ENCODE results near the gene C12orf43.

C12orf43 gene

DNA sequence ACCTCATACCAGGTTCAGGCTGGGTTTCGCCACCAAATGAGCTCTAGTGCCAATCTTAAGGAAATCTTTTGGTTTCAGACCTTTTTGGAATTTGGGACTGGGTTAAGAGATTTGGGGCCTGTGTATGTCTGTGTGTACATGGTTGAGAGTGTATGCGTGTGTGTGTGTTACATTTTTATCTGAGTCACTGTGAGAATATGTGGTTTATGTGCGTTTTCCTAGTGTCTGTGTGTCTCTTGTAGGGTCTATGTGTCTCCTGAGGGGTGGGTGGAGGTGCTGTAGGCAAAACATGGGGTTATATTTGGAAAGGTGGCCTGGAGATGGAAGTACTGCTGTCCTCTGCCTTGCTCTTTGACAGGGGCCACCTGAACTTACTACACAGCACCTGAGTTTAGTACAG is 17.9 kb downstream of the C12orf43 start:
- DNase-seq: no peak

DNA sequence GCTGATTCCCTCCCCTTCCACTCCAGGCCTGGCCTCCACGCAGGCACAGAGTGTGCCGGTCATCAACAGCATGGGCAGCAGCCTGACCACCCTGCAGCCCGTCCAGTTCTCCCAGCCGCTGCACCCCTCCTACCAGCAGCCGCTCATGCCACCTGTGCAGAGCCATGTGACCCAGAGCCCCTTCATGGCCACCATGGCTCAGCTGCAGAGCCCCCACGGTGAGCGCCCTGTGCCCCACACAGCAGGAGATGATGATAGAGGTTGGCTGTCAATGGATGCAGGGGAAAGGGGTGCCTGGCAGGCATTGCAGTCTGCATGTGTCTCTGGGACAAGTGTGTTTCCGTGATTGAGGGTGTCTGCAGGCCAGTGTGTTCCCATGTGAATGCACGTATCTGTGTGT is 18.8 kb downstream of the C12orf43 start:
- no peak for DNase-seq

DNA sequence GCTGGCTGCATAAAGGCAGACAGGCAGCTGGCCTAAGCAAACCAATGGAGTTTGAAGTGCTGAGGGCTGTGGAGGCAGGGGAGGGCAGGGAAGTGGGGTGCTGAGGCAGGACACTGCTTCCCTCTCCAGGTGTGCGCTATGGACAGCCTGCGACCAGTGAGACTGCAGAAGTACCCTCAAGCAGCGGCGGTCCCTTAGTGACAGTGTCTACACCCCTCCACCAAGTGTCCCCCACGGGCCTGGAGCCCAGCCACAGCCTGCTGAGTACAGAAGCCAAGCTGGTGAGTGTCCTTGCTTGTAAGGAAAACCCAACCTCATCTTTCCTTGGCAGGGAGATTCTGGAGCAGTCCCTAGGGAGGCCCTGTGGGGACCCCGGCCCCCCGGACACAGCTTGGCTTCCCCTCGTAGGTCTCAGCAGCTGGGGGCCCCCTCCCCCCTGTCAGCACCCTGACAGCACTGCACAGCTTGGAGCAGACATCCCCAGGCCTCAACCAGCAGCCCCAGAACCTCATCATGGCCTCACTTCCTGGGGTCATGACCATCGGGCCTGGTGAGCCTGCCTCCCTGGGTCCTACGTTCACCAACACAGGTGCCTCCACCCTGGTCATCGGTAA is 20.0 kb downstream of the C12orf43 start:
- DNase-seq: no peak

DNA sequence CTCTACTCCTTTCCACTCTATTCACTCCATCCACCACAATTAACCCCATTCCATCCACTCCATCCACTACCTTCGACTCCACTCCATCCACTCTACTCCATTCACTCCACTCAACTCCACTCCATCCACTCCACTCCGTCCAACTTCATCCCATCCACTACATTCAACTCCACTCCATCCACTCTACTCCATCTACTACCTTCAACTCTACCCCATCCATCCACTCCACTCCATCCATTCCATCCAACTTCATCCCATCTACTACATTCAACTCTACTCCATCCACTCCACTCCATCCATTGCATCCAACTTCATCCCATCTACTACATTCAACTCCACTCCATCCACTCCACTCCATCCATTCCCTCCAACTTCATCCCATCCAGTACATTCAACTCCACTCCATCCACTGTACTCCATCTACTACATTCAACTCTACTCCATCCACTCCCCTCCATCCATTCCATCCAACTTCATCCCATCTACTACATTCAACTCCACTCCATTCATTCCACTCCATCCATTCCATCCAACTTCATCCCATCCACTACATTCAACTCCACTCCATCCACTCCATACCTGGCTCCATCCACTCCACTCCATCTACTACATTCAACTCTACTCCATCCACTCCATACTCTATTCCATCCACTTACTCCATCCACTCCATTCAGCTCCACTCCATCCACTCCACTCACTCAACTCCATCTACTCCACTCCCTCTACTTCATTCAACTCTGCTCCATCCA is 21.5 kb downstream of the C12orf43 start:
- DNase-seq: no peak

DNA sequence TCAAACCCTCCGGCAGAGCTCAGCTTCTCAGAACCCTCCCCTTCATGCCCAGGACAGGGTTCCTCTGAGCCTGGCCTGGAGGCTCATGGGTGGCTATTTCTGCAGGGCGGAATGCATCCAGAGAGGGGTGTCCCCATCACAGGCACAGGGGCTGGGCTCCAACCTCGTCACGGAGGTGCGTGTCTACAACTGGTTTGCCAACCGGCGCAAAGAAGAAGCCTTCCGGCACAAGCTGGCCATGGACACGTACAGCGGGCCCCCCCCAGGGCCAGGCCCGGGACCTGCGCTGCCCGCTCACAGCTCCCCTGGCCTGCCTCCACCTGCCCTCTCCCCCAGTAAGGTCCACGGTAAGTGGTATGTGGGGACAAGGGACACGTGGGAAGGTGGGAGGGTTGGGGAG is 22.2 kb downstream of the C12orf43 start:
- DNase-seq: no peak

DNA sequence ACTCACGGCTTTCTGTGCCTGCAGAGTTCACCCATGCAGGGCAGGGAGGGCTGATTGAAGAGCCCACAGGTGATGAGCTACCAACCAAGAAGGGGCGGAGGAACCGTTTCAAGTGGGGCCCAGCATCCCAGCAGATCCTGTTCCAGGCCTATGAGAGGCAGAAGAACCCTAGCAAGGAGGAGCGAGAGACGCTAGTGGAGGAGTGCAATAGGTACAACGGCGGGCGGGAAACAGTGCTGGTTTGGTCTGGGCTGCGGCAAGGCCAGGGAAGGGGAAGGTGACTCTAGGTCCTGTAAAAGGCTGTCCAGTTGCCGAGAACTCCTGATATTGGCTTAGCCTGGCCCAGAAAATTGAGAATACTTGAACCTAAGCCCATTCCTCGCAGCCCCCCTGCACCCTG is 22.8 kb downstream of the C12orf43 start:
- no peak for DNase-seq

DNA sequence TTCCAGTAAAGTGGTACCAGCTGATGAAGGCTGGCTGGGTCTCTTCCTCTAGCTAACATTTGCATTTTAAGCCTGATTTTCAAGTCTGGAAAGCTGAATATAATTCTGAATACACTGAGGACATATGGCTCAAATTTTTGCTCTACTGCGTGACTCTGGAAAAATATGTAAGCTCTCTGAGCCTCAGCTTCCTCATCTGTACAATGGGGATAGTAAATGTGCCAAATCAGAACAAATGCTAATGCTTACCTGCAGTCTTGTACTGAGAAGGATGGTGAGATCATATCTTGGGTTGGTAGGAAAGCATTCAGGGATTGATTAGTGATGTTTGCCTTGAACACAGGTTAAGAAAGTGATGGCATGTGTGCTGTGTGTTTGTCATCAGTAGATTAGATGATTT is 23.3 kb downstream of the C12orf43 start:
- DNase-seq: no peak

DNA sequence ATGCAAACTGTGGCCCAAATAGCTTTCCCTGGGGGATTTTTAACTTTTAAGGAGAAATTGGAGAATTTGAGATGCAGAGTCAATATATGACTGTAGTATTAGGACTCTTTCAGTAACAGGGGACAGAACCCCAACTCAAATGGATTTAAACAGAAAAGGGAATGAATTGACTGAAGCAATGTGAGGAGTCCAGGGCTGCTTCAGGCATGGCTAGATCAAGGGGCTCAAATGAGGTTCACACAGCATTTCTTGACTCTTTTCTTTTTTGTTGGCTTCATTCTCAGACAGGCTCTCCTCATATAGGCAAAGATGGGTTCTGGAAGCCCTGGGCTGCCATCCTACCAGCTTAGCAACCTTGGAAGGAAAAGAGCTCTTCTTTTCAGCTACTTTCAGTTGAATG is 24.3 kb downstream of the C12orf43 start:
- no peak for DNase-seq

DNA sequence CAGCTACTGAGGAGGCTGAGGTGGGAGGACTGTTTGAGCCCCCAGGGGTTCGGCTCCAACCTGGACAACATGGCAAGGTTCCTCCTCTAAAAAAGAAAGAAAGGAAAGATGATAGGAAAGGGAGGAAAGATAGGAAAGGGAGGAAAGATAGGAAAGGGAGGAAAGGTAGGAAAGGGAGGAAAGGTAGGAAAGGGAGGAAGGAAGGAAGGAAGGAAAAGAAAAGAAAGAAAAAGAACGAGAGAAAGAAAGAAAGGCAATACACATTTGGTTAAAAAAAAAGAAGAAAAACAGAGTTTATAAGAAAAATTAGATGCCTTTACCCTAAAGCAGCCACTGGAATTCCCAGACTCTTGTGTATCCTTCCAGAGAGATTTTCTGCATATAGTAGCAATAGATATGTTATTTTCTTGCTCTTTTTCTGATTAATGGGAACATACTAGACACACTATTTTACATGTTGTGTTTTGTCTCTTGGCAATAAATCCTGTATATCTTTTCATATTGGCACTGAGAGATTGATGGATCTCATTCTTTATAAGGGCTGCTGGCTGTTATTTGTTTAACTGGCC is 25.7 kb downstream of the C12orf43 start:
- DNase-seq: no peak

DNA sequence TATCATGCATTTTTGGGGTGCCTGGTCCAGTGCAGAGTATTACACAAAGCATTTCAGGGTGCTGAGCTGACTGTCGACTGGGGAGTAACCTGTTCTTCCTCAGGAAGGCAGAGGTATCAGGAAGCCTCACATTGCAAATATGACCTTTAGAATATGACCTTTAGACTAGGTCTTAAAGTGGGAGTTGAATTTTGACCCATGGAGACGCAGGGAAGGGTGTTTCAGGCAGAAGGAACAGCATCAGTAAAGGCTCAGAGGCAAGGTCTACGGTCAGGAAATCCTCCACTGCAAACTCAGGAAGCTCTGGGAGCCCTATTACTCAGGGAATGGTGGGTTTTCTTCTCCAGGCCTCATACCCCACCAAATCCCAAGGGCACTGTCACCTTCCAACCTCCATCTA is 26.6 kb downstream of the C12orf43 start:
- DNase-seq: no peak

DNA sequence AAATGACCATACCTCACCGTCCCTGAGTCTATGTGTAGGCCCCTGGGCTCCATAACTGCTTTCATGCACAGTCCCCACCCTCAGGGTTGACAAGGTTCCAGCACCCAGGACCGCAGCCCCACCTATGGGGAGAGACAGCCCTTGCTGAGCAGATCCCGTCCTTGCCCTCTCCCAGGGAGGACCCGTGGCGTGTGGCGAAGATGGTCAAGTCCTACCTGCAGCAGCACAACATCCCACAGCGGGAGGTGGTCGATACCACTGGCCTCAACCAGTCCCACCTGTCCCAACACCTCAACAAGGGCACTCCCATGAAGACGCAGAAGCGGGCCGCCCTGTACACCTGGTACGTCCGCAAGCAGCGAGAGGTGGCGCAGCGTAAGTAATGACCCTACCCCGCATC is 27.6 kb downstream of the C12orf43 start:
- DNase-seq: no peak

DNA sequence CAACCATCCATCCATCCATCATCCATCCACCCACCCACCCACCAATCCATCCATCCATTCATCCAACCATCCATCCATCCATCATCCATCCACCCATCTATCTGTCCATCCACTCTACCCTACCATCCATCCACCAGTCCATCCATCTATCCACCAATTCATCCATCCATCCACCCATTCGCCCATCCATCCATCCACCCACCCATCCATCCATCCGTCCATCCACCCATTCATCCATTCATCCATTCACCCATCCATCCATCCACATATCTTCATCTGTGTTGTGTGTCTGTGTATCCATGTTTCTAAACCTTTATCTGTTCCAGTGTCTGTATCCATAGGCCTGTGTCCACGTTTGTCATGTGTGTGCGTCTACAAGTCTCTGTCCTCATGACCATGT is 28.1 kb downstream of the C12orf43 start:
- no peak for DNase-seq

DNA sequence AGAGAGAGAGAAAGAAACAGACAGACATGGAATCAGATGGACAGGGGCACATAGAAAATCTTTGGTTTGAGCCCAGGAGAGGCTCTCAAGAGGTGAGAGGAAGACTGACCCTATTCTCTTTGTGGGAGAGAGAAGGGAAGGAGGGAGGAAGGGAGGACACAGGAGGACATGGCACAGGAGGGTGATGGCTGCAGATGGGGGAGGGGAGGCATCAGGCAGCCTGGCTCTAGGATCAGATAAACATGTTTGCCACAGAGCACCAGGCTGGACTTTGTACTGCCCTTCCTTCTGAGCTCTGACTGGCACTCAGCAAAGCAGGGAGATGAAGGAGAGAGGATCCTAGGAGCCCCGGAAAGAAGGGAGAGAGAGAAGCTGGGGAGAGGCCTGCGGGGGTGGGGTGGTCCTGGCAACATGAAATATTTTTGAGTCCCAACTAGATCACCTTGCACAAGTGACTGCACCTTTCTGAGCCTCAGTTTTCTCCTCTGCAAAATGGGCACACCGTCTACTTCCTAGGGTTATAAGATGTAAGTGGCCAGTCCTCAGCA is 31.9 kb downstream of the C12orf43 start:
- no peak for DNase-seq

DNA sequence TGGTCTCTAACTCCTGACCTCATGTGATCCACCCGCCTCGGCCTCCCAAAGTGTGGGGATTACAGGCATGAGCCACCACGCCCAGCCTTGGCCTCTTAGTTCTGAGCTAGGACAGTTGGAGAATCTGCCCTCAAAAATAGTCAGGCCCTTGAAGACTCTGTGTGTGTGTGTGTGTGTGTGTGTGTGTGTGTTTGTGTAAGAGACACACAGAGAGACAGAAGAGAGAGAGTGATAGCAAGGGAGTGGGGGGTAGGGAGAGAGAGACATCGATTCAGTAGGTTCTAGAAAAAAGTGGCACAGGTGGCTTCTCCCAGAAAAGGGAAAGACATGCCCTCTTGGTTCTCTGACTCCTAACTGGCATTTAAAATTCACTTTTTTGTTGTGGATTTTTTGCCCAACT is 32.5 kb downstream of the C12orf43 start:
- DNase-seq: no peak

DNA sequence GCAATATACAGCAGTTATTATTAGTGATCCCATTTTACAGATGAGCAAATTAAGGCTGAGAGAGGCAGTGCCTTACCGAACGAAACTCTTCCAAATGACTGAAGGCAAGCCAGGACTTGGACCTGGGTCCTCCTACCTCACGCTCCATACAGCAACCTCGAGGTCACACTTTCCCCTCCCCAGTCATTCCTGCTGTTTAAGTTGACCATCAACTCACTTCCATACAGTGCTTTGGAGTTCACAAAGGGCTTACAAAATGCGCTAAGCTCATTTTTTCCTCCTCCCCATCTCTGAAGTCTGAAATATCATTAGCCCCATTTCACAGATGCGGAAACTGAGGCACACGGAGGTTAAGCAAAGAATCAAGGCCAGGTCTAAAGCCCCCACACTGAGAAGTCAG is 33.6 kb downstream of the C12orf43 start:
- no peak for DNase-seq

DNA sequence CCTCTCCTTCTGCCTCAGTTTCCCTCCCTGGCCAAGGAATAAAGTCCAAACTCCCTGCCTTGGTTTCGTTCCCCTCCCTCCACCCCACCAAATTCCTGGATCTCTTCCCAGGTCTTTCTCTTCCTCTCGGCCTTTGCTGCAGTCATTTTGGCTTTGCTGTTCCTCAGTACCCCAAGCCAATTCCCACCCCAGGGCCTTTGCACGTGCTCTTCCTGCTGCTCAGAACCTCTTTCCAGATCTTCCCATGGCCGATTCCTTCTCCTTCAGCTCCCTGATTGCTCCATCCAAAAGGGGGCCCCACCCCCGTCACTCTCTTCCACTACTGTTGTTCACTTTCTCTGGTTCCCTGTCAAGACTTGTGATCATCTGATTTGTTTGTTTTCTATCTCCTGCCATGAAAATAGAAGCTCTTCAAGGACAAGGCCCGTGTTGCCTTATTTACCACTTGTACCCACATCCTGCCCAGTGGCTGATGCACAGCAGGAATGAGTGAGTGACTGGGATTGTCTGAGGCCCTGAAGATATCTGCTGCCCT is 34.8 kb downstream of the C12orf43 start:
- DNase-seq: no peak

DNA sequence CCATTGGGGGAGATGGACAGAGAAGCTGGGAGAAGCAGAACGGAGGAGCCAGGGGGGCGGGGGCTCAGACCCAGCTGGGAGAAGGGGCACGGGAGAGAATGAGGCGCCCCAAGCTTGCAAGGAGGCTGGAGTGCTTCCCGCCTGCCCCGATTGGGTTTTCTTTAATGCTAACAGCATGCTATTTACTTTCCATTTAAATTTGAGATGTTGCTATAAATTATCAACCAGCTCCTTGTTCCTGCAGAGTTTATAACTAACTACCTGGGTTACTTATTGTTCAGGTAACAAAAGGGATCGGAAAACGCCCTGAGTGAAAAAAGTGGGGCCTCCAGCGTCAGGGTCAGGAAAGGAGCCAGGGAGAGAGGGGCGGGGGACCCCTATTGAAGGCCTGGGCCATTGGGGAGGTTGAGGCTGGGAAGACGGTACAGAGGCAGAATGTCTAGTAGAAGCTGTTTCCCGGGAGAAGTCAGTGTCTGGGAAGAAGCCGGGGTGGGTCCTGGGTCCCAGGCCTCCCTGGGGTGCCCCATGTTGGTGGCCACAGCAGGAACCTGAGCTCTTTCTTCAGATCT is 35.4 kb downstream of the C12orf43 start:
- DNase-seq: no peak

DNA sequence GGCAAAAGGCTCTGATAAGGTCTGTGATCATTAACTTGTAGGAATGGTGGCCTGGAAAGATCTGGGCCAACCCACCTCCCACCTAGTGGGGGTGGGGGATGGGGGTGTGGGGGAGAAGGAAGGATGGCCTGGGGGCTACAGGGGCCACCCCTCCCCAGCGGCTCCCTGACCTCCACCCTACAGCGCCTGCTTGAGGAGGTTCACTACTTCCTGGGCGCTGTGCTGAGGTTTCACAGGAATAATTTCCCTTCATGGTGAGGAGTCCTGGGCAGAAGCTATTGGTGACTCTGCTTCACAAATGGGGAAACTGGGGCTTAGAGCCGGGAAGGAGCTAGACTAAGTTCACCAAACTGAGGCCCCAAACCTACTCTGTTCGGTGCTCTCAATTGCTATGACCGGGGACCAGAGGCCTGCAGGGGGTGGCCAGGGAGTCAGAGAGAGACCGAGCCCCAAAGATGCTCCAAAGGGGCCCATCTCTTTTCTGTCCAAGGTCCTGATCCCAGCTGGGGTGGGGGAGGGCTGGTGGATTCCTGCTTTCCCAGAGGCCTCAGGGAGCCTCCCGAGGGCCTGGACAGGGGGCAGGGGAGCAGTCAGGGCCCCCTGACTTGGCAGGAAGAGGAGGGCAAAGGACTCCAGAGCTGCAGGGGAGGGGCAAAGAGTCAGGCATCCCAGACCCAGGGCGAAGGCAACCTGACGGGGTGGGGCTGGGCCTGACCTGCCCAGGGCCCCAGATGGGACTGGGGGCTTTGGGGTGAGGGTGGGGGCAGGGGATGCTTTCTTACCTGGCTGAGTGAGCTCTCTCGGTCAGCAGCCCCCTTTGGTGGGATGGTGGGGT is 36.2 kb downstream of the C12orf43 start:
- no peak for DNase-seq

DNA sequence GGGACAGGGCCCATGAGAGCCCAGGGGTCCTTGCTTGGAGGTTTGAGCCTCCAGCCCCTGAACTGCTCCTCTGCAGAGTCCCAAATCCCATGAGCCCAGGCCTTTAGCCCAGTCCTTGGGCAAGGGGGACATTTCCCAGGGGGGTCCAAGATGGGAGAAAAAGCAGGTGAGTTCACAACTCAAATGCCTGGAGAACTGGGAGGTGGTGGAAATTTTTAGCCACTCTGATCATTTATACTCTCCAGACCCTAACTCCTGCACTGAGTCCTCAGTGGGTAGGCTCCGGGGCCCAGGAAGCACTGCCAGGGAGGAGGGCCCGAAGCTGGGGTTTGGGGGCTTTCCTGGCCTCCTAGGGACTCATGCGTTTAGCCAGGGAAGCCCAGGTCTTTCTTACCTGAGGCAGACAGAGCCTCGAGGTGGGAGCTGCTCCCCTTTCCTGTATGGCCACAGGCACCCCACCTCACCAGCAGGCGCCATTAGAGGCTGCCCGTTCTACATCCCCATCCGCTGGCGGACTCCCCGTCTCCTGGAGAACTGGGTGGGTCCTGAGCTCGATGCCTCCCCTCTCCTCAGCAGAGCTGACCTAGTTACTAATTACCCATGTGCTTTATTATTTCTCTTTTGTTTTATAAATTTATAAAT is 36.9 kb downstream of the C12orf43 start:
- no peak for DNase-seq

DNA sequence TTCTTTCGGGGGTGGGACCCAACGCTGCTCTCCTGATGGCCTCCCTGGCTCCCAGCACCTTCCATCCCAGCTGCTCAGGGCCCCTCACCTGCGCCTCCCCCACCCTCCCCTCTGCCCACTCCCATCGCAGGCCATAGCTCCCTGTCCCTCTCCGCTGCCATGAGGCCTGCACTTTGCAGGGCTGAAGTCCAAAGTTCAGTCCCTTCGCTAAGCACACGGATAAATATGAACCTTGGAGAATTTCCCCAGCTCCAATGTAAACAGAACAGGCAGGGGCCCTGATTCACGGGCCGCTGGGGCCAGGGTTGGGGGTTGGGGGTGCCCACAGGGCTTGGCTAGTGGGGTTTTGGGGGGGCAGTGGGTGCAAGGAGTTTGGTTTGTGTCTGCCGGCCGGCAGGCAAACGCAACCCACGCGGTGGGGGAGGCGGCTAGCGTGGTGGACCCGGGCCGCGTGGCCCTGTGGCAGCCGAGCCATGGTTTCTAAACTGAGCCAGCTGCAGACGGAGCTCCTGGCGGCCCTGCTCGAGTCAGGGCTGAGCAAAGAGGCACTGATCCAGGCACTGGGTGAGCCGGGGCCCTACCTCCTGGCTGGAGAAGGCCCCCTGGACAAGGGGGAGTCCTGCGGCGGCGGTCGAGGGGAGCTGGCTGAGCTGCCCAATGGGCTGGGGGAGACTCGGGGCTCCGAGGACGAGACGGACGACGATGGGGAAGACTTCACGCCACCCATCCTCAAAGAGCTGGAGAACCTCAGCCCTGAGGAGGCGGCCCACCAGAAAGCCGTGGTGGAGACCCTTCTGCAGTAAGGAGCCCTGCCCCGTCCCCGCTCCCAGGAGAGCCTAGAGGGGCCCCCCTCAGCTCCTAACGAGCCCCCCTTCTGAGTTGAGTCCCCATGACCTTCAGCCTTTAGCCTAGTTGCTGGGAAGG is 37.7 kb downstream of the C12orf43 start, which contains the start of gene HNF1A:
TSS of gene HNF1A (plus strand) at position 248 of the 924 bp plus-strand sequence. CDS start at position 474, 226 bp downstream.
- peak; percentile 58 for DNase-seq
